PC-9 (cell line): Measurements from ENCODE around the gene HBA1.

ENCODE experiments used
- CTCF ChIP-seq: fragments of 200-600 bp; sonication (generic); conservative IDR thresholded peaks from 2 replicates; pipeline ENCODE4 v1.6.1; 2017; ENCODE audit warnings: mixed run types, antibody characterized with exemption, mild to moderate bottlenecking, moderate library complexity
- EZH2 ChIP-seq: fragments of 200-600 bp; sonication (generic); IDR thresholded peaks from 2 replicates; pipeline ENCODE4 v1.8.0; 2017; ENCODE audit warnings: antibody characterized with exemption, low read depth

GRCh38 chr16:183005-183404 is 6.5 kb downstream of the HBA1 start:
- TF ChIP-seq CTCF (no peak), EZH2 (no peak)
